GM18858 (cell line): ENCODE data around the gene CALML3.

Source experiments
- ATAC-seq: cut with Tn5 transposase; IDR thresholded peaks from one replicate; pipeline ENCODE4 v1.9.1; 2021; ENCODE audit not compliant: unreplicated experiment

The CALML3 gene

DNA sequence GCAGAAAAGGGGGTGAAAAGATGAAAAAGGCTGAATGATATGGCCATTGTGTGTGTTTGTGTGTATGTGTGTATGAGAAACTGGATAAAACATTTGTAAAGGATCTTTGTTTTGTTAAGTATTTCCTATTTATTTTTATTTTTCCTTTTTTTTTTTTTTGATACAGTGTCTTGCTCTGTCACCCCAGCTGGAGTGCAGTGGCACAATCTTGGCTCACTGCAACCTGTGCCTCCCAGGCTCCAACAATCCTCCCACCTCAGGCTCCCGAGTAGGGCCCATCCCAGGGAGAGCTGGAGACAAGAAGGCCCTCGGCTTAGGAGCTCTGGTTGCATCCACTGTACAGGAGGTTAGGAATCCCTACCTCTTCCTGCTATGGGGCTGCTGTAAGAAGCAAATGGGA, 18.5 kb upstream of the CALML3 start:
- no peak for ATAC-seq

DNA sequence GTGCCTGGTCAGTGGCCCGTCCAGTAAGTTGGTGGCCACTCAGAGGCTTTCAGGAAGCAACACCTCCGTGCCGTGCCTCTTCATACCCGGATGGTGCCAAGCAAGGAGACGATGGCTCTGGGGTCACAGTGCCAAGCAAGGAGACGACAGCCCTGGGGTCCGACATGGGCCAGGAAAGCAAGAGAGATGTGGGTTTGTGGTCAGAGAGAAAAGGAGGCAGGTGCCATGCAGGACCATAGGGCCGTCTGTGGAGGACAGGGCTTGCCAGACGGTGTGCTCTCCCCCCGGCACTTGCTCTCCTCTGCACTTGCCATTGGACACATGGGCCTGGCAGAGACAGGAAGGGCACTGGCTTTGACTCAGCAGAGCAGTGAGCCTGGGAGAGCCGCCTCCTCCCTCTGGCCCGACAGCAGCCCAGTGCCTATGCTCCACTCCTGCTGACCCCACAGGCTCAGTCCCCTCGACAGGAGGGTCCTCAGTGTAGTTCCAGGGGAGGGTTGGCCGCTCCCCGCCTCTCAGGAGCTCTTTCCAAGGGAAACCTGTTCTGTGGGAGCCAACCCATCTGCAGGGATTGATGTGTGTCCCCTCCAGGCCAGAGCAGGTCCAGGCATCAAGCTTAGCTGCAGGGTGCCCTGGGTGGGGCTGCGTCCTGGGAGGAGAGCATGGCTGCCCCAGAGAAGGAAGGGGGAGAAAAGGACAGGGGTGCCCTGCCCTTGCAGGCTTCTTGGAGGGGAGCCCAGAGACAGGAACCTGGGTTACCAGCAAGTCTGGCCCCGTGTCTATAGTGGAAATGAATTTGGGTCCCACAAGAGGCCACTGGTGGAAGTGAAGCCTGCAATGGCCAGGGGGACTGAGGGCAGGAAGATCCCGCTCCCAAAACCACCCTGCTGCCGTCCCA, 17.8 kb upstream of the CALML3 start:
- no peak for ATAC-seq

DNA sequence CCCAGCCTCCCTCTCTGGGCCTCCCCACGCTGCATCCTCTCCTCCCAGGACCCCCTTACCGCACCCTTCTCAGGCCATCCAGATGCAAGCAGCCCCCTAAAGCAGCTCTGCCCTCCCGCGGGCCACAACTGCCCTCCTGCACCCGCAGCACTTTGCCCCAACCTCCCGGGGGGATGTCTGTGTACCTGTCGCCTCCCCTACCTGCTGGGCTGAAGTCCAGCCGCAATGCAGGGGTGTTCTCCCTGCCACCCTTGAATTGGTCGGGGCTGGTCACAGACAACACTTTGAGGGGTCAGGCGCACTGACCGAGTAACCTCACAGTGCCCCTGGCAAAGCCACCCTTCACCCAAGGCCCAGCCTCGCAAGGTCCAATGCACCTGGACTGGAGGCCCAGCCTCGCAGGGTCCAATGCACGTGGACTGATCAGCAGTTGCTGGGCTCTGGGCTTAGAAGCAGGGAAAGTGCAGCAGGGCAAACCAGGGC, 17.1 kb upstream of the CALML3 start:
- ATAC-seq: no peak

DNA sequence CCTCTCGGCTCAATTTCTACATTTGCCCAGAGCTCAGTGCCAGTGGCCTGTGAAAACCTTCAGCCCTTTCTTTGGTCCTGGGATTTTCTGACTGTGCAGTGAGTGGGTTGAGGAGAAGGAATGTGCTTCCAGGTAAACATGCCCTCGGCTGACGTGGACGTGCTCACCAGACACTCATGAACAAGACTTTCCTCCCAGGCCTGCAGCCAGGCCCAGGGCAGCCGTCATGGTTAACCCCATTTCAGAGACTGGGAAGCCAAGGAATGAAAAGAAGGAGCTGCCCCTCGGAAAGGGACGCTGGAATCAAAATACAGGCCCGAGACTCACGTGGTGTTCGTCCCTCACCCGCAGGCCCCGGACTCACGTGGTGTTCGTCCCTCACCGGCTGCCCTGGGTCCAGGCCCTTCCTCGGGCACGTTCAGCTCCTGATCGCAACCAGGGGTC, 16.6 kb upstream of the CALML3 start:
- no peak for ATAC-seq

DNA sequence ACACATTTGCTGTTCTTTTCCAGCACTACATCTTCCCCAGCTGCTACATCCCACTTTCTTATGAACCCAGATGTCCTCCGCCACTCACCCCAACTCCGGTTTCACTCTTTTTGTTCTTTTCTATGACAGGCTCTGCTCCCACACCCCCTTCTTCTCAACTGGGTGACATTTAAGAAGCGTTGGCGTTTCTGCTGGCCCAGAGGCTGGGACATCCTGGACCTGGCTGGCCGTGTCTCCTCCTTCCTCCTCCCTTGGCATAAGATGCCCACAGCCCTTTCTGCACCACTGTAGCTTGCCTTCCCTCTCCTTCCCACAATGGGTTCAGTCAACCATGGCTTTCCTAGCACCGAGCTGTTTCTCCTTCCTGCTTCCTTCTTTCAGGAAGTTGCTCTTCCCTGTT, 16.0 kb upstream of the CALML3 start:
- no peak for ATAC-seq

DNA sequence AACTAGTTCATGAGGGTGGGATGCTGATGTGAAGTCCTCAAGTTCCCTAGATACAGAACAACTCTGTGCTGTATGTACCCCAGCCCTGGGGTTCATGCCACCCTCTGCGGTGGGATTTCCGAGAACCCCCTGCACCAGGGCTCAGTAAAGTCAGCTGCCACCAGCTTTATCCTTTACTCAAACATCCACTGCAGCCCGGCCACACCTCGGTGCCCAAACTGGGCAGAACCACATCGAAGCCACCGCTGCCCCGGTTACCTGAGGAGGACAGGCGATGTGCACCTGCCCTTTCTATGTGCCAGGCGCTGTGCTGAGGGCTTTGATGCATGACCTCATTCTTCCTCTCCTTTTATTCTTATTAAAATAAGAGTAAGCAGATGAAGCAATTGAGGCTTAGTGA, 15.5 kb upstream of the CALML3 start:
- no peak for ATAC-seq

DNA sequence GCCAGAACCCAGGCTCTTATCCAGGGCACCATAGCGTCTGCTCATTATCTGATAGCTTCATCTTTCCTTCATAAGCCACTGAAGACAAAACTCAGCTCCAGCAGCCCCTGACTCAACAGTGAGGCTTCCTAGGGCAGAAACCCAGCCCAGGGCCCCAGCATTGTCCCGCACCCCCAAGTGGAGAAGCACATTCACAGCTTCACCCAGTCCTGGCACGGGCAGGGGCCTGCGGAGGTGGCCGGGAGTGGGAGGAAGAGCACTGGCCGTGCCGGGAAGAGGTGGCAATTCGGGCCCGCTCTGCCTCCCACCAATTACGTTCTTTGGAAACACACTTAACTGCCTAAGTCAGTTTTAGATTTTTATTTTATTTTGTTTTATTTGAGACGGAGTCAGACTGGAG, 15.1 kb upstream of the CALML3 start:
- ATAC-seq: no peak

DNA sequence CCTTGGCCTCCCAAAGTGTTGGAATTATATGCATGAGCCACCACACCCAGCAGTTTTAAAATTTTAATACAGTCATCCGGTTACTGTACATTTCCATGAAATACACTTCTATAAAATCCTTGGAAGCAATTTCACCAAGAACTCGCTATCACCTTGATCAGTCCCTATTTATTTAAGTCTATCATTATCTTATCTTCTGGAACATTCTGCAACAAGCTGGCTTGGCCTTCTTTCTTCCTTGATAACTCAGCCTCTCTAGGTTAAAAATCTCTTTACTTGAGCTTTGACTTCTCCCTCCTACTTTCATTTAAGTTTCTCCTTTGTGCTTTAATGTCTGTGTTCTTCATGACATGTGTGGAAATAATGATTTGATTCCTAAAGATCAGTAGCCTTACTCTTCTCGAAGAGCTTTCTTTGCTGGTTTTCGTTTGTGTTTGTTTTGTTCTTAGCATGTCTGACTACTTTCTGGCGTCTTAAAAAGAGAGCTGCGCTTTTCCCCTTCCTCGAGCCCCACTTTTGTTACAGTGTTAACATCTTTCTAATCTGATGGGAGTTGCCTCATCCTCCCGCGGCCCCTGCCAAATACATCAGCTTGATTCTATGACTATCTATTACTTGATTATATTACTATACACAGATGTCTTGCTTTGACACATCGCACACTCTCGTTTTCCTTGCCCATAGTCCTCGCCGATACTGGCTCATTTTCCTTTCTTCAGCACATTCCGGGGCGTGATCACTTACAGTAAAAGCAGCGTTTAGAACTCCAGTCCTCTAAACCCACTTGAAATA, 14.3 kb upstream of the CALML3 start:
- no peak for ATAC-seq

DNA sequence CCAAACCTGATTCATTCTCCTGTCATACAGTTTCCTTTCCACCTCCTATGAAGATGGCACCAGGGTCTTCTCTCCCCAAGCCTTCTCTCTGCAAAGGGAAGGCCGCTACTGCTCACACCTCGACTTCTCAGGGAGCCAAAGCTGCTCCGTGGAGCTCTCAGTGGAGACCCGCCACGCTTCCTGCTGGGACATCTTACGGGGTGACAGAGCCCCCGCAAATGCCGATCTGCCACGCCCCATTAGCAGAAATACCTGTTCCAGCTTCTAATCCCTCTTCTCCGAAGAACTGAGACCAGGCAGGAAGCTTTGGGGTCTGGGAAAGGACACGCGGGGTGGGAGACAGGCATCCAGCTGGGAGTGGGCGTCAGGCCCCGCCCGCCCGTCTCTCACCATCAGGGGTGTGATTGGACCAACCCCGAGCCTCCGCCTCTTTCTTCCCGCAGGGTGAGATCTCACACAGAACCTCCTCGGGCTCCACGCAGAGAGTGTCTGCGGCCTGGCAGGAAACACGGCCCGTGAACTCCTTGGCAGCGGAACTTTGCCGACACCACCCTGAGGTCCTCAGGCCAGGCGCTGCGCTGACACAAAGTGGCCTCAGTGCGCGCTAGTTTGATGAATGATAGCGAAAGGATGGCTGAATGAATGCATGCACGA, 13.4 kb upstream of the CALML3 start:
- no peak for ATAC-seq

DNA sequence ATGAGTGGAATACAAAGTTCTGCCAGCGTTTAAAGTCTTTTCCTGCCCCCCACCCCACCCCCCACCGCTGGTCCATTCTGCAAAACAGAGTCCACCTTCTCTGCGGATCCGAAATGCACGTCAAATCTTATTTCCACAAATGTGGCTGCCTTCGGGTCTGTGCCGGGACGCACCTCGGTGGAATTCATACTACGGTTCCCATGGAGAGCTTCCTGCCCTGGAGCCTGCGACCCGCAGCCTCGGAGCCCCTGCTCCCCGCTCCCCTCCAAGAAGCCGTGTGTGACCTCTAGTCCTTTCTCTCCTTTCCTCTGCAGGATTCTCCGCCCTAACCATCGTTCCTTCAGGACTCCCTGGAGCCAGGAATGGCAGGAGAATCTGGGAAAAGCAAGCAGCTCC, 12.9 kb upstream of the CALML3 start:
- ATAC-seq: no peak

DNA sequence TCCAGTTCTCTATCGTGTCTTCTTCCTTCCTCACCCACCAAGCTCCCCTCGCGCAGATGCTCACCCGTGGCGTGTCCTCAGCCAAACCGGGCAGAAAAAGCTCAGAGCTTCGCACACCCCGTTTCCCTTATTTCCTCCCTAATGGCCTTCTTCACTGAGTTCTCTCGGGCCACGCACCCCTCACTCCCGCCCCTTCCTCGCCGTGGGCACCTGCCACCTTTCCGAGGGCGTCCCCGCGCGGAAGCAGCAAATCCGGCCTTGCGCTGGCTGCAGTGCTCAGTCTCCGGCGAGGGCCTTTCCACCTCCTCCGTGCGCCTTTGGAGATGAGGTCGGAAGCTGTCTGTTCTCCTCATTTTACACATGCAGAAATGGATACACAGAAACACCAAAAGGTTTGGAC, 12.4 kb upstream of the CALML3 start:
- no peak for ATAC-seq

DNA sequence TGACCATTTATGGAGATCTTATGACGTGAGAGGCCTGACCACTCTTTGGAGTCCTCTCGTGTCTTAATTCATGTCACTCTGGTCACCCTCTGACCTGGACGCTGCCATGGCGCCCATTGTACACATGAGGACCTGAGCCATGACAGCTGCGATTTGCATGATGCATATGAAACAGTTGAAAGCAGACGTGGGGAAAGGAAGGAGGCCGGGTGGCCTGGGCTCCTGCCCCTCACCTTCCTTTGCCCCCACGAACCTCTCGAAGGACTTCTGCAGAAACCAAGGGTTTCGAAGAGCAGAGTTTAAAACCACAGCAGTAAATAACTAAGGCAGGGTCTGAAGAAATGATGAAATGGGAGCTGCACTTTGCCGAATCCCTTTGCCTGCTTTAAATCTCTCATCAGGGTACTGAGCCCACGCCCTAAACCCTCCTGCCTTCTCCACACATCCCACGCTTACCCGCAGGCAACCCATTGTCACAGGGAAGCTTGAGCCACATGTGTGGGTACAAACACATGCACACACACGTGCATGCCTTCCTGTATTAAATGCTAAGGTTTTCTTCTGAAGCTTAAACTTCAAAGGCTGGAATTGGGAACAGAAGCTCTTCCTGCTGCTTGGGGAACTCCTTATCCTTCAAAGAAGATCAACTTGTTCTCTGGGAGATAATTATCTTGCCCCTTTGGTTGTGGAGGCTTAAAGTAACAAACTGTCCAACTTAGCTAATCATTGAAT, 11.7 kb upstream of the CALML3 start:
- no peak for ATAC-seq

DNA sequence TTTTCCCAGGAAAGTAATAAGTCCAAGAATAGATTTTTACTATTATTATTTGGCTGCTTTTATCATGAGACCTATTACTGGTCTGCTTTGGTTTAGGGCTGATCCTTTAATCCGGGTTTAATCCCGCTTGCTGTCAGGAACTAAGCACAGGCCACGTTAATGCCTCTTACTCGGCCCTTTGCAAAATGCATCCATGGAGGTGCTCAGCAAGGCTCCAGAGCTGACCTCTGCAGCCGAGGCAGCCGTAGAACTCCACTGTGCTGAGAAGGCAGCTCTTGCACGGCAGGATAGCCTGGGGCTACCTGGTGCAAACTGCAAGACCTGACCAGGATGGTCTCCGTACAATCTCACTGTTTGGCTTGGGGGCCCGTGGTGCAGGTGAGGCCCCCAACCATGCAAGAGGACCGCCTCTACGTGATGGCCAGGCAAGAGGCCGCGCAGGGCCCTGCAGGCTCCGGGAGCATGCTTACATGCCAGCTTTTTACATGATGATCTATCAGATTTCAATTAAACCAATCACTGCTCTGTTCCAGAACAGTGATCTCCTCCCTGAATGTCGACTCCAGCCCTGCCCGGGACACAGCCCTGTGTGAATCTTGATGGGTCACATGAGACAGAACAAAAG, 10.4 kb upstream of the CALML3 start:
- no peak for ATAC-seq

DNA sequence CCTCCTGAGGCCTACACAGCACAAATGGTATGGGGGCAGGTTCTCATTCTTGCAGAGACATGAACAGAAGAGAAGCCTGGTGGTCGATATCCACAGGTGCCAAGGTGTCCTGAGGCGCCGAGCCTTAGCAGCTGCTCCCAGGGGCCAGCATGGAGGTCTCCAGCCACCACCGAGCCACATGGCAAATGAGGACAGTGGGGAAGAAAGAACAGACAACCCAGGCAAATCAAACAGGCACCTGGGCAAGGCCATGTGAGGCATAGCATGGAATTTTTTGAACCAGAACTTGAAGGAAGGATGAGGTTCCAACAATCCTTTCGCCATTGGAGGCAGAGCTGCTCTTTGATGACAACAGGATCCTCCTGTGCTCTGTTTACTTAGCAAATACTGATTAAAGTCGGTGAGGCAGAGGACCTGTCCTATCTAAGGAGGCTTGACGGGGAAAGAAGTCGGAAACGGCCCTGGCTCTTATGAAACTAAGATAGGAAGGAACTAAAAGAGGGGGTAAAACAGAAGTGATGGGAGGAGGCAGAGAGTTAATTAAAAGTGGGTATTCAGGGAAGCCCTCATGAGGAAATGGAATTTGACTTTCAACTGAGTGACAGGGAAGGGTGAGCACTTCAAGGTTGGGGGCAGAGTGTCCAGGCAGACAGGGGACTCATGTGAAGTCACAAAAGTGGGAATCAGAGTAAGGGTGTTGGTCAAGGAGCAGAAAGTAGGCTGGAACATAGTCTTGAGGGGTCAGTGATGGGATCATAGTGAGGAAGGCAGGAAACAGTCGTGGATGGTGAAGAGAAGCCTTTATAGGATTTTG, 8.6 kb upstream of the CALML3 start:
- ATAC-seq: no peak

DNA sequence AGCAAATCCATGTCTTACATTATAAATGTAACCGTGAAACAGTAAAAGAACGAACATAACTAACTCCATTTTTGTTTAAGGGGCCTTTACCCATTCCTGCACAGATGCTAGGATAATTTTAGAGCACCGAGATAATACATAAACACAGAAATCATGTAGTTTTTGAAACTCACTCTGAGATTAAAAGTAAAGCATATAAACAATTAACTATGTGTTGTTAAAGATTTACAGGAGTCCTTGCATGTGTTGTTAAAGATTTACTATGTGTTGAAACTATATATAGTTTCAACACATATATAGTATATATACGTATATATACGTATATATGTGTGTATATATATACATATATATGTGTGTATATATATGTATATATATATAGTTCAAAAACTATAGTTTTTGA, 7.2 kb upstream of the CALML3 start:
- ATAC-seq: no peak

DNA sequence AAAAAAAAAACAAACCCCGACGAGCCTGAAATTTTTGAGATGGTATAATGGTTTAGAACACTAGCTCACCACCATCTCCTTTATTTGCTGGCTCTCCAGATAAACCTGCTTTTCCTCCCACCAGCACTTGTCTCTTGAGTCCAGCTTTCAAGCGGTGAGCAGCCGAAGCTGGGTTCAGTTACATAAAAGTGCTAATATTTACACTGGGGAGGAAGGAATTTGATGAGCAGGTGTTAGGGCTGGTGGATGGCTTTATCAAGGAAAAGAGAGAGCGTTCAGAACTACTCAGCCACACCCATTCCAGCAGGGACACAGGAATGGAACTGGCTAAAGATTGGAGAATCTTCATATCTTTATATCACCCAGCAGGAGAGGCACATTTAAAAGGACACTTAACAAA, 6.6 kb upstream of the CALML3 start:
- no peak for ATAC-seq

DNA sequence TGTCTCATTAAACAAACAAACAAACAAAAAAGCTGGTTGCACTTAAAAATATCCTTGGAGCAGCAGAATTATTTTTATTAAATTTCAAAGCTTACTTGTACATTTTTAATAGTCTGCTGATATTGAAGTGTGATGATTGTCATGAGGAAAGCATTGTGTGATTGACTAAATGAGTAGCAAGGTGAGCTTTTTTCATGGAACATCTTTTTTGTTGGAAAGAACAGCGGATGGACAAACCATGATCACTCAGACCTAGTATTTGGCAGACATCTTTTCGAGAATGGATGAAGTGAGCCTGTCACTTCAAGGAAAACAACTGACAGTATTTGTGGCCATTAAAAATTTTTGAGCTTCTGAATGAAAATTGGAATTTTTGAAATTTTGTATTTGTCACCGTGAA, 5.7 kb upstream of the CALML3 start:
- ATAC-seq: no peak

DNA sequence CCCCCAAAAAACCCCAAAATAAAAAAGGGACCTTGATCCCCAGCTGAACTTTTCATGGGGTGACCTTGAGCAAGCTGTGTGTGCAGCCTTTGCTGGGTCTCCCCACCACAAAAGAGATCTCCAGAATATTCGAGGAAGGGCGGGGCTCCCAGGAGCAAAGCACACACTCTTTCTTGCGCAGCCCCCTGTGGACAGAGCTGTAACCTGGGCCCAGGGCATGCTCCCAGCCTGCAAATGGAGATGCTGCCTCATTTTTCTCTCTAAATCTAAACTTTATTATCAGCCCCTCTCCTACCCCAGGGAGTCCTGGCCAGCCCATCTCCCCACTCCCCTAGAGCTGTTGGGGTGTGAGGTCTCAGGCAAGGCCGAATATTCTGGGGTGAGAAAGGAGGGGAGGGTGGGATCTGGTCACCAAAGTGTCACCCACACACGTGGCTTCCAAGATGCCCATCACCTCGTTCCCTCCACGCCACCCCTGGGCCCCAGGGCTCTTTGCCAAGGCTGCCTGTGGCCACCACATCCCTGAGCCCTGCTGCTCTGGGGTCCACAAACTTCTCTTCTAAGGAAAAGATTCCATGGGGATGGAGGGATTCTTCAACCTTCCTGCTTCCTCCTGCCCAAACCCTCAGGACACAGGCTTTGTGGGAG, 1.7 kb upstream of the CALML3 start:
- ATAC-seq: no peak
